Trophoblast cell (in vitro differentiated cells and primary cell): ENCODE data around the gene SLC34A1.

Experiments used
- DNase-seq, 2 donors: peaks; one replicate each; pipeline ENCODE4 v3.0.0-alpha.2; 2016
- H2AFZ ChIP-seq: 2 replicates; pipeline ENCODE4 v1.6.1; 2013; ENCODE audit warnings: low read length, moderate library complexity, mild to moderate bottlenecking; ENCODE audit not compliant: insufficient read depth, poor library complexity
- H2AK5ac ChIP-seq: 2 replicates; pipeline ENCODE4 v1.6.1; 2013; ENCODE audit warnings: mild to moderate bottlenecking, low read length
- H2BK120ac ChIP-seq: 2 replicates; pipeline ENCODE4 v1.6.1; 2013; ENCODE audit warnings: low read length, mild to moderate bottlenecking, moderate library complexity; ENCODE audit not compliant: insufficient read depth, poor library complexity
- H2BK12ac ChIP-seq: 2 replicates; pipeline ENCODE4 v1.6.1; 2013; ENCODE audit warnings: mild to moderate bottlenecking, low read length, moderate library complexity
- H2BK5ac ChIP-seq: 2 replicates; pipeline ENCODE4 v1.6.1; 2013; ENCODE audit warnings: low read length, low read depth, moderate library complexity, mild to moderate bottlenecking; ENCODE audit not compliant: poor library complexity
- H3K14ac ChIP-seq: 2 replicates; pipeline ENCODE4 v1.6.1; 2013; ENCODE audit warnings: mild to moderate bottlenecking, low read length
- H3K18ac ChIP-seq: 2 replicates; pipeline ENCODE4 v1.6.1; 2013; ENCODE audit warnings: mild to moderate bottlenecking, low read length
- H3K23ac ChIP-seq: 2 replicates; pipeline ENCODE4 v1.6.1; 2013; ENCODE audit warnings: low read length
- H3K27ac ChIP-seq: 2 replicates; pipeline ENCODE4 v1.5.1; 2013; ENCODE audit warnings: low read depth, mild to moderate bottlenecking, inconsistent platforms, low read length, moderate library complexity
- H3K27me3 ChIP-seq: 2 replicates; pipeline ENCODE4 v1.6.1; 2013; ENCODE audit warnings: inconsistent platforms, mild to moderate bottlenecking, low read length, moderate library complexity; ENCODE audit not compliant: insufficient read depth
- H3K36me3 ChIP-seq, 2 experiments: 1 replicate in 1 of 2; 2 replicates in 1 of 2; pipeline ENCODE4 v1.6.1; 2013; ENCODE audit warnings: low read length in 2 of 2, mild to moderate bottlenecking in 2 of 2, moderate library complexity in 1 of 2; ENCODE audit not compliant: insufficient read depth in 2 of 2, control insufficient read depth in 1 of 2
- H3K4ac ChIP-seq: 2 replicates; pipeline ENCODE4 v1.6.1; 2013; ENCODE audit warnings: low read depth, mild to moderate bottlenecking, low read length, moderate library complexity
- H3K4me1 ChIP-seq, 2 experiments: 1 replicate in 1 of 2; 2 replicates in 1 of 2; pipeline ENCODE4 v1.6.1; 2013; ENCODE audit warnings: low read length in 2 of 2, mild to moderate bottlenecking in 2 of 2, moderate library complexity in 1 of 2; ENCODE audit not compliant: insufficient read depth in 2 of 2, control insufficient read depth in 1 of 2
- H3K4me2 ChIP-seq: 2 replicates; pipeline ENCODE4 v1.6.1; 2013; ENCODE audit warnings: inconsistent platforms, mild to moderate bottlenecking, low read length, moderate library complexity
- H3K4me3 ChIP-seq: 2 replicates; pipeline ENCODE4 v1.5.1; 2013; ENCODE audit warnings: mild to moderate bottlenecking, low read depth, low read length, inconsistent platforms
- H3K79me1 ChIP-seq: one replicate; pipeline ENCODE4 v1.6.1; 2013; ENCODE audit warnings: low read length
- H3K79me2 ChIP-seq: 2 replicates; pipeline ENCODE4 v1.6.1; 2013; ENCODE audit warnings: low read length, mild to moderate bottlenecking; ENCODE audit not compliant: control insufficient read depth, insufficient read depth, poor library complexity
- H3K9ac ChIP-seq: 2 replicates; pipeline ENCODE4 v1.6.1; 2013; ENCODE audit warnings: mild to moderate bottlenecking, low read length
- H3K9me3 ChIP-seq: 2 replicates; pipeline ENCODE4 v1.6.1; 2013; ENCODE audit warnings: low read depth, mild to moderate bottlenecking, control low read depth, inconsistent platforms, low read length; ENCODE audit not compliant: insufficient read depth
- H4K12ac ChIP-seq: 2 replicates; pipeline ENCODE4 v1.6.1; 2013; ENCODE audit warnings: low read depth, mild to moderate bottlenecking, low read length, moderate library complexity
- H4K8ac ChIP-seq: 2 replicates; pipeline ENCODE4 v1.6.1; 2013; ENCODE audit warnings: low read depth, mild to moderate bottlenecking, low read length, moderate library complexity
- H4K91ac ChIP-seq: one replicate; pipeline ENCODE4 v1.6.1; 2013; ENCODE audit warnings: low read depth, mild to moderate bottlenecking, low read length, moderate library complexity
- WGBS: extraction: QIAGEN DNeasy Blood & Tissue Kit; methylation state at CpG from one replicate; pipeline ENCODE4 v1.1.7; 2013; ENCODE audit warnings: missing lambda C conversion rate; ENCODE audit not compliant: insufficient read length, insufficient coverage; ENCODE audit errors: extremely low coverage; 5-methylcytosine and 5-hydroxymethylcytosine counted together

SLC34A1 gene

DNA sequence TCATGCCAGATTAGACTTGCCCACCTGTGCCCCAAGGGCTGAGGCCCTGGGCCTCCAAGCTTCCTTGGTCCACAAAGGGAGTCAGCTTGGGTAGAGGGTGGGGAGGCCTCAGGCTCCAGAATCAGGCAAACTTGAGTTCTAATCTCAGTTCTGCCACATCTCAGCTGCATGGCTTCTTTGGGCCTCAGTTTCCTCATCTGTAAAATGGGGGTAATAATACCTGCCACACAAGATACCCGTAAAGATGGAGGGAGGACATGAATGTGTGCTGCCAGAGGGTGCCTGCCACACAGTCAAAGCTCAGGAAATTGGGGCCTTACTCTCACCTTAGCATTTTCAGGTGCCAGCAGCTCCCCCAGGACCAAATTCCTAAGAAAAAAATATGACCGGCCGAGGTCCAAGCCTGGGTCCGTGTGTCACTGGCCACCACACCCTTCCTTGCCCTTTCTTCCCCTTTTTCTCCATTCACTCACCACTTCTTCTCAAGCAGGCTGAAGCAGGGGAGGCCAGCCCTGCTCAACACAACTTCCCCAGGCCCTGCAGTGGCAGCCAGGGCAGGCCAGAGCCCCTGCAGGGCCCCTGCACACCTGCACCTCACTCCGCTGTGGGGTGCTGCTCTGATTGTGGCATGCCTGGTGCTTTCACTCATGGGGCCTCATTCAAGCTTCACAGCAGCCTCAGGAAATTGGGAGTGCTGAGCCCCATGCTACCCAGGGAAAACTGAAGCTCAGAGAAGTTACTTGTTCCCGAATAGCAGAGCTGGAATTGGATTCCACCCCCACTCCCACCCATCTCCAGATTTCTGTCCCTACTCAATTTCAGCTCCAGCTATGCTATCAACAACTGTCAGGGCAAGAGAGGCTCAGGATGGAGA lies 22.6 kb upstream of the SLC34A1 start:
- H3K9ac ChIP-seq = no peak overlapping the region
- peaks cover 4% of the 10 kb centered on the region for H3K79me2 ChIP-seq
- no peak overlapping the region for H3K4me2 ChIP-seq
- H3K4me1 ChIP-seq = peaks cover 6 to 11% of the 10 kb centered on the region in 2 experiments
- no peak overlapping the region for H2AK5ac ChIP-seq
- H2AFZ ChIP-seq = no peak overlapping the region
- no peaks in the 10 kb centered on the region for H3K27me3 ChIP-seq
- peaks cover 10% of the 10 kb centered on the region for H3K79me1 ChIP-seq
- H4K8ac ChIP-seq = no peak overlapping the region
- no peak overlapping the region for H2BK5ac ChIP-seq
- H3K18ac ChIP-seq = no peak overlapping the region
- no peaks in the 10 kb centered on the region for H3K36me3 ChIP-seq
- no peak overlapping the region for H2BK12ac ChIP-seq
- no peak overlapping the region for H3K4me3 ChIP-seq
- no CpG with 5 or more reads among the region's 6 CpGs for WGBS
- DNase-seq = no peak
- no peak overlapping the region for H3K14ac ChIP-seq
- H3K9me3 ChIP-seq = no peaks in the 10 kb centered on the region
- H3K27ac ChIP-seq = no peak overlapping the region
- H4K12ac ChIP-seq = no peak overlapping the region
- H4K91ac ChIP-seq = no peak overlapping the region
- H3K4ac ChIP-seq = no peak overlapping the region
- no peak overlapping the region for H2BK120ac ChIP-seq
- no peak overlapping the region for H3K23ac ChIP-seq

DNA sequence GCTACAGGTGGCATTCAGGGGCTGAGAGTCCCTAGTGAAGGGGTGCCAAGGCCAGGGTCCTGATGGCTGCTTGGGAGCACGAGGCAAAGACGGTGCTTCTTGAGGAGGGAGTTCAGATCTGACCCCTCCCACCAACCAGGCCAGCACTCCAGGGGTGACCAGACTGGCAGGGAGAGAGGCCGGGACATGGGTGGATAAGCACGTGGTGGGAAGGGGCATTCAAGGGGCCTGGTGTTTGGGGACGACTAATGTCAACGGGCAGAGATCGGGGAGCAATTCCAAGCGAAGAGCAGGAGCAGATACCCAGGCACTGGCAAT lies 22.0 kb upstream of the SLC34A1 start:
- H3K4me3 ChIP-seq = no peak overlapping the region
- H3K14ac ChIP-seq = no peak overlapping the region
- H3K79me1 ChIP-seq = peaks cover 13% of the 10 kb centered on the region
- H3K4me2 ChIP-seq = no peak overlapping the region
- H3K9ac ChIP-seq = no peak overlapping the region
- no peak overlapping the region for H2AK5ac ChIP-seq
- H2BK5ac ChIP-seq = no peak overlapping the region
- H3K9me3 ChIP-seq = no peaks in the 10 kb centered on the region
- no peak overlapping the region for H3K4ac ChIP-seq
- H3K23ac ChIP-seq = no peak overlapping the region
- H3K27me3 ChIP-seq = no peaks in the 10 kb centered on the region
- no CpG with 5 or more reads among the region's 8 CpGs for WGBS
- H3K18ac ChIP-seq = no peak overlapping the region
- no peak overlapping the region for H3K27ac ChIP-seq
- H3K36me3 ChIP-seq = no peaks in the 10 kb centered on the region
- DNase-seq = no peak
- H2BK12ac ChIP-seq = no peak overlapping the region
- peaks cover 7 to 11% of the 10 kb centered on the region in 2 experiments for H3K4me1 ChIP-seq
- H4K12ac ChIP-seq = no peak overlapping the region
- peaks cover 6% of the 10 kb centered on the region for H3K79me2 ChIP-seq
- no peak overlapping the region for H4K8ac ChIP-seq
- H4K91ac ChIP-seq = no peak overlapping the region
- H2BK120ac ChIP-seq = no peak overlapping the region
- no peak overlapping the region for H2AFZ ChIP-seq

DNA sequence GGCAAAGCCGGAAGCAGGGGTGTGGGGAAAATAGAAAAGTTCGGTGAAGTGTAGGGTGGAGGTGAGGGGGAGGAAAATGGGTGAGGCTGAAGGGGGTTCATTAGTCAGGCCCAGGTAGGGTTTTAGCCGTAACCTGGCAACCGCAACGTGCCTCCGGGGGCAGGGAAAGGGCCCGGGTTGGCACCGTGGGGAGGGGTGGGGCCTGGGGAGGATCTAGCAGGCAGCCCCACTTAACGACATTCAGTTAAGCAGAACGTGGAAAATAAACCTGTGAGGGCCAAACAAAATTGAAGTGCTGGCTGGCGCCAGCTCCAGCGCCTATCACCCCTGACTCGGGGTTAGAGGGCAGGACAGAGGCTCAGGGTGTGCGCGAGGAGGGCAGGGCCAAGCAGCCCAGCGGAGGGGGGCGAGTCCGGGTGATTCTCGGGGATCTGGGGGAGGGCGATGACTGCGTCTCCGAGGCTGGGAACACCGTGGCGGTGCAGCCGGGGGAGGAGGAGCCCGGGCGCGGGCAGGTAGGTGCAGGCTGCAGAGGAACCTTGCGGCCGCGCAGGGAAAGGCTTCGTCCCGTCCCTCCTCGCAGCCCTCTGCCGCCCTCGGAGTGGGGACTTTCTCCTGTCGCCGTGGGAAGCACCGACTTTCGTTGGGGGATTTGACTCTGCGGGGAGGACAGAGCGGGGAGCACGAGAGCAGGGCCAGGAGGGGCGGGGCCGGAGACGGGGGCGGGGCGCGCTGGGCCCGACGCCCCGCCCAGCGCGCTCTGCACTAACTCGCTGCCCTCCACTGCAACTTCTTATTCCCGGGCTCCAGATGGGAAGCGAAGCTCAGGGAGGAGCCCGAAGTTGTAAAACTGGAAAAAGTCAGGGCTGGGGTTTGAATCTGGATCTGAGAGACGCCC lies 21.4 kb upstream of the SLC34A1 start:
- no peak overlapping the region for H3K23ac ChIP-seq
- H2AK5ac ChIP-seq = no peak overlapping the region
- no peak overlapping the region for H3K27ac ChIP-seq
- H3K4me3 ChIP-seq = peak overlapping the region; percentile 69
- peak in 1 of 2 donors; percentile 43 for DNase-seq
- peaks cover 11 to 15% of the 10 kb centered on the region in 2 experiments for H3K4me1 ChIP-seq
- H3K4me2 ChIP-seq = peak overlapping the region; percentile 97
- H4K91ac ChIP-seq = no peak overlapping the region
- peak overlapping the region; percentile 22 for H2BK12ac ChIP-seq
- peak overlapping the region; percentile 24 for H2BK5ac ChIP-seq
- peak overlapping the region; percentile 98 for H2AFZ ChIP-seq
- H3K14ac ChIP-seq = peak overlapping the region; percentile 46
- 100% methylated on average over 1 of the region's 59 CpGs for WGBS
- no peak overlapping the region for H3K9ac ChIP-seq
- H3K79me1 ChIP-seq = peaks cover 13% of the 10 kb centered on the region
- H3K27me3 ChIP-seq = no peaks in the 10 kb centered on the region
- H3K18ac ChIP-seq = peak overlapping the region; percentile 67
- peaks cover 6% of the 10 kb centered on the region for H3K79me2 ChIP-seq
- peak overlapping the region; percentile 86 for H4K8ac ChIP-seq
- H4K12ac ChIP-seq = peak overlapping the region; percentile 55
- no peaks in the 10 kb centered on the region for H3K36me3 ChIP-seq
- H3K4ac ChIP-seq = no peak overlapping the region
- H2BK120ac ChIP-seq = no peak overlapping the region
- H3K9me3 ChIP-seq = no peaks in the 10 kb centered on the region

DNA sequence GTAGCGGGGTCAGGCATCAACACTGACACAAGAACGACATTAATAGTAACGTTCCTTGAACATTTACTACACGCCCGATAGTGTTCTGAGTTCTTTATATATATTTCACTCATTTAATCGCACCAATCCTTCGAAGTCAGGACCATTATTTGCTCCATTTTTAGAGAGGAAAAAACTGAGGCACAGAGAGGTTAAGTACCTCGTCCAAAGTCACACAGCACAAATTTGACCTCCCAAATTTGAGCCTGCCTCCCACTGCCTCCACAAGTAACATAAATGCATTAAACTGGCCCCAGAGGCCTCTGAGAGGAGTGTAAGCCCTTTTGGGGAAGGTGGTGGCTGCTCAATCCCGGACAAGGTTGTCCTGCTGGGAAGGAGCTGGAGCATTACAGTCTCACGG lies 20.7 kb upstream of the SLC34A1 start:
- WGBS = no CpG with 5 or more reads among the region's 10 CpGs

More for the DNA sequence above, 20.7 kb upstream of the SLC34A1 start:
- H3K4me1 ChIP-seq = peaks cover 11 to 15% of the 10 kb centered on the region in 2 experiments
- no peak overlapping the region for H2BK5ac ChIP-seq
- H3K79me1 ChIP-seq = peaks cover 13% of the 10 kb centered on the region
- H3K4me3 ChIP-seq = no peak overlapping the region
- H2BK12ac ChIP-seq = no peak overlapping the region
- no peak for DNase-seq
- H3K79me2 ChIP-seq = peaks cover 6% of the 10 kb centered on the region
- no peak overlapping the region for H4K91ac ChIP-seq
- no peak overlapping the region for H3K9ac ChIP-seq
- no peaks in the 10 kb centered on the region for H3K9me3 ChIP-seq
- no peak overlapping the region for H3K27ac ChIP-seq
- H3K18ac ChIP-seq = no peak overlapping the region
- no peak overlapping the region for H3K14ac ChIP-seq
- H2AK5ac ChIP-seq = no peak overlapping the region
- H3K4me2 ChIP-seq = peak overlapping the region; percentile 97
- H3K27me3 ChIP-seq = no peaks in the 10 kb centered on the region
- H3K4ac ChIP-seq = no peak overlapping the region
- H4K12ac ChIP-seq = no peak overlapping the region
- no peak overlapping the region for H4K8ac ChIP-seq
- no peak overlapping the region for H3K23ac ChIP-seq
- no peaks in the 10 kb centered on the region for H3K36me3 ChIP-seq
- H2AFZ ChIP-seq = no peak overlapping the region
- H2BK120ac ChIP-seq = no peak overlapping the region
